DMS114 treated with DMSO at 0.1 percent for 48 hours (cell line): ENCODE measurements around the gene CSN3.
"Not testable (repeated sequence)": the region's sequence is repeated elsewhere in the genome, so short reads cannot be mapped to it uniquely, and the experiment has no call there.

Experiments used
- DNase-seq: peaks from one replicate; lab custom pipeline; 2025; ENCODE audit not compliant: unreplicated experiment; lab: John Stamatoyannopoulos, UW

Gene CSN3

GRCh38 chr4:70242297-70242696 is at the start of gene CSN3:
TSS of gene CSN3 (plus strand) at chr4:70242597. CDS start at chr4:70244820, 2,223 bp downstream.
- DNase-seq: not testable (repeated sequence)

GRCh38 chr4:70192895-70193294 is 49.5 kb upstream of the CSN3 start:
- DNase-seq: no peak

- no peak for DNase-seq
Observed at GRCh38 chr4:70195425-70195824, 47.0 kb upstream of the CSN3 start, which contains the start of gene ODAM. TSS of gene ODAM (plus strand) at chr4:70195725. CDS start at chr4:70196544, 819 bp downstream.

GRCh38 chr4:70196857-70197256 is 45.5 kb upstream of the CSN3 start:
- DNase-seq: no peak

GRCh38 chr4:70197842-70198241 is 44.6 kb upstream of the CSN3 start:
- DNase-seq: no peak

GRCh38 chr4:70203601-70204000 is 38.8 kb upstream of the CSN3 start:
- no peak for DNase-seq

GRCh38 chr4:70212752-70213151 is 29.6 kb upstream of the CSN3 start:
- DNase-seq: not testable (repeated sequence)

GRCh38 chr4:70216109-70216508 is 26.3 kb upstream of the CSN3 start:
- not testable (repeated sequence) for DNase-seq

GRCh38 chr4:70216550-70216949 is 25.8 kb upstream of the CSN3 start:
- DNase-seq: not testable (repeated sequence)

- not testable (repeated sequence) for DNase-seq
Observed at GRCh38 chr4:70221389-70221788, 21.0 kb upstream of the CSN3 start.

GRCh38 chr4:70221818-70222217 is 20.6 kb upstream of the CSN3 start:
- not testable (repeated sequence) for DNase-seq

- no peak for DNase-seq
Observed at GRCh38 chr4:70225824-70226223, 16.6 kb upstream of the CSN3 start, which contains the start of gene FDCSP. TSS of gene FDCSP (plus strand) at chr4:70226124. CDS start at chr4:70231195, 5,071 bp downstream.

GRCh38 chr4:70236125-70236524 is 6.3 kb upstream of the CSN3 start:
- DNase-seq: no peak

- DNase-seq: no peak
Observed at GRCh38 chr4:70239131-70239883, 3.1 kb upstream of the CSN3 start.

GRCh38 chr4:70239884-70240591 is 2.4 kb upstream of the CSN3 start:
- DNase-seq: no peak

- no peak for DNase-seq
Observed at GRCh38 chr4:70243091-70243490, 694 bp downstream of the CSN3 start.

GRCh38 chr4:70251250-70251944 is 9.0 kb downstream of the CSN3 start:
- no peak for DNase-seq

GRCh38 chr4:70251945-70252277 is 9.5 kb downstream of the CSN3 start:
- no peak for DNase-seq

- peak; percentile 3 for DNase-seq
Observed at GRCh38 chr4:70269674-70270073, 27.3 kb downstream of the CSN3 start.

- DNase-seq: no peak
Observed at GRCh38 chr4:70277121-70277520, 34.7 kb downstream of the CSN3 start.

GRCh38 chr4:70280567-70280966 is 38.2 kb downstream of the CSN3 start:
- DNase-seq: no peak

- no peak for DNase-seq
Observed at GRCh38 chr4:70288651-70289050, 46.3 kb downstream of the CSN3 start.
